22Rv1 (cell line): Measurements from ENCODE around the gene CLIP4.
"Not testable (repeated sequence)": the region's sequence is repeated elsewhere in the genome, so short reads cannot be mapped to it uniquely, and the experiment has no call there.

Experiments
- H3K27ac ChIP-seq: fragments of 450-650 bp; 2 replicates; pipeline ENCODE4 v1.5.1; 2017
- ZFX ChIP-seq: fragments of 450-650 bp; IDR thresholded peaks from 2 replicates; pipeline ENCODE4 v1.6.1; 2017; ENCODE audit warnings: antibody characterized with exemption, borderline replicate concordance
- TF ChIP-seq, protein P1 (sequence below): fragments of 450-650 bp; IDR thresholded peaks from 2 replicates; pipeline ENCODE4 v1.5.1; 2017; ENCODE audit warnings: mild to moderate bottlenecking

Gene CLIP4

GRCh38 chr2:29105375-29105774 lies 9.8 kb upstream of the CLIP4 start:
- no peak for TF ChIP-seq ZFX
- H3K27ac ChIP-seq: no peak overlapping the region

DNA sequence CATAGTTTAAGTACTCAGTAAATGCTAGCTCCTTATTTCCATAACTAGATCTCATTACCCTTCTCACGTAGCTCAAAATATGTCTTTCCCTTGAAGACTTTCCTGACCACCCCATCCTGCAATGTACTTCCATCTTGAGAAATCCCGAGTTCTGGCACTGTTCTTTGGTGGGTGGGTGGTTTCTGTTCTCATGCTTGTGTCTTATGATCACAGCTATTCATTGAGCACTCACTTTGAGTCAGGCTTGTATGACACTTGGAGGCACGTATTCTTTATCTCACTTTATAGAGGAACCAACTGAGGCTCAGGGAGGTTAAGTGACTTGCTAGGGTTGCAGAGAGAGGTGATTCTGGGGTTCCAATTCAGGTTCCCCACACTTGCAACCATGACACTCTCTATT lies 9.0 kb upstream of the CLIP4 start:
- no peak overlapping the region for H3K27ac ChIP-seq
- TF ChIP-seq, protein P1, sequence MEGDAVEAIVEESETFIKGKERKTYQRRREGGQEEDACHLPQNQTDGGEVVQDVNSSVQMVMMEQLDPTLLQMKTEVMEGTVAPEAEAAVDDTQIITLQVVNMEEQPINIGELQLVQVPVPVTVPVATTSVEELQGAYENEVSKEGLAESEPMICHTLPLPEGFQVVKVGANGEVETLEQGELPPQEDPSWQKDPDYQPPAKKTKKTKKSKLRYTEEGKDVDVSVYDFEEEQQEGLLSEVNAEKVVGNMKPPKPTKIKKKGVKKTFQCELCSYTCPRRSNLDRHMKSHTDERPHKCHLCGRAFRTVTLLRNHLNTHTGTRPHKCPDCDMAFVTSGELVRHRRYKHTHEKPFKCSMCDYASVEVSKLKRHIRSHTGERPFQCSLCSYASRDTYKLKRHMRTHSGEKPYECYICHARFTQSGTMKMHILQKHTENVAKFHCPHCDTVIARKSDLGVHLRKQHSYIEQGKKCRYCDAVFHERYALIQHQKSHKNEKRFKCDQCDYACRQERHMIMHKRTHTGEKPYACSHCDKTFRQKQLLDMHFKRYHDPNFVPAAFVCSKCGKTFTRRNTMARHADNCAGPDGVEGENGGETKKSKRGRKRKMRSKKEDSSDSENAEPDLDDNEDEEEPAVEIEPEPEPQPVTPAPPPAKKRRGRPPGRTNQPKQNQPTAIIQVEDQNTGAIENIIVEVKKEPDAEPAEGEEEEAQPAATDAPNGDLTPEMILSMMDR: no peak
- TF ChIP-seq ZFX: no peak

DNA sequence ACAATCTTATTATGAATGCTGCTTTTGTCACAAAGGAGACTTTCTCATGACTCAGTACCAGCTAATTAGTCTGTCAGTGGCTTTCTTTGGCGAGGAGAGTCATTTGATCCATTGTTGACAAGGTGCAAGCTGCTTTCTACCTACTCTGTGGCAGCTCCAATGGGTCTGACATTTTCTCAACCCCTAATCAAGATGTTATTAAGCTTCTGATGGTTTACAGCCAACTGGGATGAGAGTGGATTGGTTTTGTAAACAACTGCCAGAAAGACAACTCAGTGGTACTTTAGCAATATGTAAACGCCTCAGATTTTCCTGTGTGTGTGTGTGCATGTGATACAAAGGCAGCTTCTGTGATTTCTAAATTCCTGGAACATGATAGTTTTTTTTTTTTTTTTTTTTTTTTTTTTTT lies 8.2 kb upstream of the CLIP4 start:
- no peak overlapping the region for H3K27ac ChIP-seq
- TF ChIP-seq, protein P1: no peak
- TF ChIP-seq ZFX: no peak

DNA sequence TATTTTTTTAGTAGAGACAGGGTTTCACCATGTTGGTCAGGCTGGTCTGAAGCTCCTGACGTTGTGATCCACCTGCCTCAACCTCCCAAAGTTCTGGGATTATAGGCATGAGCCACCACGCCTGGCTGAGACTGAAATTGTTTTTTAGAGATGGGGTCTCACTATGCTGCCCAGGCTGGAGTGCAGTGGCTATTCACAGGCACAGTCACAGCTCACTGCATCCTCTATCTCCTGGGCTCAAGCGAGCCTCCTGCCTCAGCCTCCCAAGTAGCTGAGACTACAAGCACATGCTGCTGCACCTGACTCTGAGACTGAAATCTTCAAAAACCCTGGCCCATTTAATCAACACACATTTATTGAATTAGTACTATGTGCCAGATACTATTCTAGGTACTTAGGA lies 7.7 kb upstream of the CLIP4 start:
- not testable (repeated sequence) for H3K27ac ChIP-seq

- TF ChIP-seq ZFX: no peak
- TF ChIP-seq, protein P1: no peak
- no peak overlapping the region for H3K27ac ChIP-seq
Observed at GRCh38 chr2:29108225-29108624, 7.0 kb upstream of the CLIP4 start.

DNA sequence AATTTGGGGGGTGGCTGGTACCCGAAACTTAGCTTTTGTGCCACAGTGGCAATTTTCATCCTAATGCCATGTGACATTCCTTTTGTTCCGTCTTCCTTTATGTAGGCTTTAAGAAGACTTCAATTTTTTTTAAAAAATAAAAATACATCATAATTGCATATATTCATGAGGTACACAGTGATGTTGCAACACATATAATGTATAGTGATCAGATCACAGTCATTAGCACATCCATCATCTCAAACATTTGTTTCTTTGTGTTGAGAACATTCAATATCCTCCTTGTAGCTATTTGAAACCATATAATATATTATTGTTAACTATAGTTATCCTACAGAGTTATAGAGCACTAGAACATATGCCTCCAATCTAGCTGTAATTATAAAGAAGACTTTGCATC lies 6.0 kb upstream of the CLIP4 start:
- H3K27ac ChIP-seq: no peak overlapping the region

DNA sequence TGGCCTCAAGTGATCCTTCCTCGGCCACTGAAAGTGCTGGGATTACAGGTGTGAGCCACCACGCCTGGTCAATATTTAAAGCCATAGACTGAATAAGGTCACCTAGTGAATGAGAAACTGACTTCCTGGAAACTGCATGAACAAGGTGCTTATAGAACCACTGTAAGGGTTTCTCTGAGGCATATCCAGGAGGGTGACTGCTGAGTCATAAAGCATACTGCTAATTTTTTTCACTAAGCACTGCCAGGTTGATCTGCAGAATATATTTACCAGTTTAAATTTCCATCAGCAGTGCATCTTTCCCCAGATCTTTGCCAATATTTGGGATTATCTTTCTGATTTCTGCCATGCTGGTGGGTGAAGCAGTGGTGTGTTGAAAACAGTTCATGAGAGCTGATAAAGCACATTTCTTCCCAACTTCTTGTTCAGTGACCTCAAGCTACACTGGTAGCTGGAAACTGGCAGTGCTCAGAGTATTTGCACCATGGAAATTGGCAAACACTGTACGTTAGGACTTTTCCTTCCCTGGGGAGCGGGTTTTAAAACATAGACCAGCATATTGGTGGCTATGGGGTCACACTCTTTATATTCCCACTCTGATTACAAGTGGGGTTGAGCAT lies 4.2 kb upstream of the CLIP4 start:
- TF ChIP-seq, protein P1: no peak
- no peak for TF ChIP-seq ZFX
- no peak overlapping the region for H3K27ac ChIP-seq

More for the DNA sequence above, 6.0 kb upstream of the CLIP4 start:
- TF ChIP-seq ZFX: no peak
- TF ChIP-seq, protein P1: no peak

GRCh38 chr2:29112379-29112778 lies 2.8 kb upstream of the CLIP4 start:
- no peak overlapping the region for H3K27ac ChIP-seq
- no peak for TF ChIP-seq ZFX
- TF ChIP-seq, protein P1: no peak
